ENCODE measurements around the gene SPAG6.
"Not testable (repeated sequence)": the region's sequence is repeated elsewhere in the genome, so short reads cannot be mapped to it uniquely, and the experiment has no call there.

The SPAG6 gene

DNA sequence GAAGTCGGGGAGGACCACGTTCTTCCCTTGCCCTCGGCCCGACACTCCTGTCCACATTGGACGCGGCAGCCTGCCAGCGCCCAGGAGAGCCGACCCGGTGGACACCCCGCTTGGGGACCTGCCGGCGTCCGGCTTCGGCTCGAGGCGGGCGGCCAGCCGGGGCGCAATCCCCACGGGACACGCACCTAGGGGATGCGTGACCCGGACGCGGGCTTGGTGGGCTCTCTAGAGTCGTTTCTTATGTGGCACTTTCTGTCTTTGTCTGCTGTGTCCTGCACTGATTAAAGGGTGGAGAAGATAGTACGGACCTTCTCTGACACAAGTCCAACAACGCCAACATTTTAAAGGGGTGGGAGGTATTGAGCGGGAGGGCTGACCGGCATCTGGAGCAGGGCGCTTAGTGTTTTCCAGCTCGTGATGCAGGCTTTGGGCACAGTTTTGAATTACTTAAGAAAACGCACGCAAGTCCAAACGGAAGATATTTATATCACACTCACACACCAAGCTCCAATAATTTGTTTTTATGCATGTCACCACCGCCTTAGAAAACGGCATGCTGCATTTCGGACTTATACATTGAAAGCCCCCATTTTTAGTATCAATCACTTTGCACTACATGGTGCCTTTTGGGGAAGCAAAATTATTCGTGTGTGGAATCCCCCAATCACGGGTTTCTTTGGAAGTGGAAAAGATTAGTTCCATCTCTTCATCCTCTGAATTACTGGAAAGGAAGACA lies 3.9 kb upstream of the SPAG6 start:
- DNase-seq (ENCODE audit: low read depth) = no peak

DNA sequence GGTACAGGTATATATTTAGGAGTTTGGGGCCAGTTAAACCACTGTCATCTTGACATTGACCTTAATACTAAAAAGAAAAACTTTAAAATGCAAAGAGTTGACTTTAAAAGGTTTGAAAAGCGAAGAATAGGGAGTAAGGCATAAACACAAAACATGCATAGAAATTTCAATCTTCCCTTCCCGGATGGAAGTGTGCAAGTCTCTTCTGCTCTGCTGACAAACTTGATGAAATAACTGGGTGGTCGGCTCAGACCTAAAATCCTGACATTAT lies 3.4 kb upstream of the SPAG6 start:
- DNase-seq (ENCODE audit: low read depth) = no peak

DNA sequence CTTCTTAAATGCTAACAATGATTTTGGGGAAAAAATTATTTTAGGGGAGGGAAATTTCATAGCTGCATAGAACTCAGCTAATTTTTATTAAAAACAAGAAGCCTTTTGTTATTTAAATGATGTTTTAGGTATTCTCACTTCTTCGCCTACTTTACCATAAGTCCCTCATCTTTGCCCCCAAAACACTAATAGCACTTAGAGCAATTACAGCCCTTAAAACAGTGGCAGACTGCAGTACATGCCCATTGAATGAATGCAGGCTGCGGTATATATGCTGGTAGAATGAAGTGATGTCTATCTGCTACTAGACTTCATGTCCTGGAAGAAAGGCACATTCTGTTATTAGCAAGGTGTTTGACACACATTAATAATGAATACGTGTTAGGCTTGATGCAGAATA lies 2.9 kb upstream of the SPAG6 start:
- DNase-seq (ENCODE audit: low read depth) = no peak

DNA sequence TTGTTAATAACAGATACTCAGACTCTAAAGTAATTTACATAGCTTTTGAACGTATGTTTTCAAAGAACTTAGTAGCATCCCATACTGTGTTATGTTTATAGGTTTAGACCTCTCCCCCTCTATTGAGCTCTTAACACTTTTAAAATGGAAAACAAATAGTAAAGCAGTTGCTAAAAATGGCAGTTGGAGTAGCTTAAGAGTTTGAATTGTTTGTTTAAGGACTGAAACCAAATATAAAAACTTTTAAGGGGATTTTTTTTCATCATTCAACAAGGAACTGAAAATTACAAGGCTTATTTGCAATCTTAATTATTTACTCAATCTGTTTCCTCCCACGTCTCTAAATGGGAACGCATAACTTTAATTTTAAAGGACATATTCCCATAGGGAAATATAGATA lies 1.6 kb upstream of the SPAG6 start:
- no peak for DNase-seq (ENCODE audit: low read depth)

DNA sequence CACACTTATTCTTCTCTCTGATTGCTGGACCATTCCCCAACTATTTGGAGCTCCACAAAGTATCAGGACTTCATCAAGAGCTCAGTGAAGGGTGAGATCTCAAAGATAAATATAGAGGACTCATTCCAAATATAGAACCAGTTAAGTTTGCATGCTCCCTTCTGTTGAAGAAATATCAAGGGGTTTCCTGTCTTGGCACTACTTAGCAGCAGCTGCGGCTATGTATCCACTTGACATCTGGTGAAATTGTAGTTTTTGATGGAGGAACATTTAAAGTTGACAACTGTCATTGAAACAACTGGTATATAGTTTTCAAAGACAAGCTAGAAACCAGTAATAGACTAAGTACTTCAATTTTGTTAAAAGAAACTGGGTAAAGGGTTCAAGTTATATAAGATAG lies 1.0 kb upstream of the SPAG6 start:
- DNase-seq (ENCODE audit: low read depth) = no peak

DNA sequence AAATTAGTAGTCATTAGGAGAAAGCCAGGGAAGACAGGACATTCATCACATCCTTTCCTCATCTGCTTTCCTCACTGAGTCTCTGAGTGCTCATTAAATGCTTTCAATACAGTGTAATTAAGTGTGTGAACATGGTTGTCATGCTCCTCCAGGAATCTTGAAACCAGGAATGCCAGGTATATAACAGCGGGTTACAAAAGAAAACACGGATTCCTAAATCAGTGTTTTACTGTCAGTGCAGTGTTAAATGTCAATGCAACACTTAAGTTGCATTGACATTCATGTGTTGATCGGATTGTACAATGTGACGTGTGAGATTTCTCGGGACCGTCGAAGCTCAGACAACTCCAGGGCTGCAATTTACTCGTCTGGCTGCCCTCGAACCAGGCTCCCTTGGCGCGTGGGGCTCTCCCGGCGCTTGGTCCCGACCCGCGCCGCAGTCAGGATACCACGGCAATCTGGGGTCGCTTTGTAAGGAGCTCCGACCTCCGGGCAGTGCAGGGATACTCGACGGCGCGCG lies 455 bp upstream of the SPAG6 start:
- no peak for DNase-seq (ENCODE audit: low read depth)

DNA sequence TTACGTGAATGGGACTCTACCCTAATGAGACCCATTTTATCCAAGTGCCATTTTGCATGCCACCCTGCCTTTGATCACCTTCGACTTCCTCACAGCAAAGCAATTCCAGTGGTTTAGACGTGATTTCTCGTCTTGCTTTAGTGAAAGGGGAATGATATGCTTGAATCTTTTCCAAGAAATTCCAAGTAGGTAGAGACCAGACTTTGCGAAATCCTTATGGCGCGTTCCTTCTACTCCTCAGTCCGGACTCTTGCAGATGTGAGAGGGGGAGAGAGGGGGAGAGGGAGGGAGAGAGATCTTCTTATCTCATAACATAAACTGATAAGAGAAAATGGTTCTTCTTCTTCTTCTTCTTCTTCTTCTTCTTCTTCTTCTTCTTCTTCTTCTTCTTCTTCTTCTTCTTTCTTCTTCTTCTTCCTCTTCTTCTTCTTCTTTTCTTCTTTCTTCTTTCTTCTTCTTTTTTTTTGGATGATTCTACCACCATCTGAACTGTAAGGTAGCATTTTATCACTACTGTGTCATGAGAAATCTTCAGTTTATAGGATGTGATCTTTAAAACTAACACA lies 883 bp downstream of the SPAG6 start:
- no peak for DNase-seq (ENCODE audit: low read depth)

DNA sequence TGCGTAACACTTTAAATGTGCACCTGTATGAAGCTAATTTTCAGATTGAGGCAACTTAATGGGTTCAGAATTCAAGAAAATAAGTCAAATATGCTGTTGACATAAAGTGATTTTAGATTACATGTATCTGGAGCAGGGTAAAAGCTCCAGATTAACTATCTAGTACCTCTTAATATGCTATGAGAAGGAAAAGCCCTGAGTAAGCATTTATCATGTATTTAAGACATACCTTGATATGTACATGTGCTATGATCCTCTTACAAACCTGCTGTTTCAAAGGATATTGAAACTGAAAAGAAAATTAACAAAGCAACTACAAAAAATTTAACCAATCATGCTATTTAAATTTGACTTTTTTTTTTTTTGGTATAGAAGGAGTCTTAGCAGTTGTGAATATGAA lies 4.5 kb downstream of the SPAG6 start:
- no peak for DNase-seq (ENCODE audit: low read depth)

DNA sequence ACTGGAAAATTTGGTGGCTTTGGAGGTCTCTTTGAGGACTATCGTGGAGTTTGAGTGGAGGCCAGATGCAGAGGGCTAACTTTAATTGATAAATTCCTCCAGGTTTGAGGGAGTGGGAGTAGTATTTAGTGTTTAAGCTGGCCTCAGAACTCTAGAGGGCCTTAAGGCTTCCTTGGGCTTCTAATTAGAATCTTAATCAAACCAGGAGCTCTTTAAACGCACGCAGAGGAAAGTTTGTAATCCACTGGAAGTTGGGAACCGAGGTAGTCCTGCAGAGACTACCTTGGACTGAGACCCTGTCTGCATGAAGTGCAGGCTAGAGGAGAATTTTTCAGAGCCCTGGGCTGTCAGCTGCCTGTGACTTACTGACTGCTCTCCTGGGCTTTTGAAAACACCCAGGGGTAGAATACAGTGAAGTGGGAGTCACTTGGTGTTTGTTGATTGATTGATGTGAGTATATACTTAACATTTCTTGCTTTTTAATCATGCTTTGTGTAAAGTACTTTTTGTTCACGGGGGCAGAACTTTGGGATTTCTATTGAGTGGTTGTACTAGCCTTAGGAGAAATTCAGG lies 5.9 kb downstream of the SPAG6 start:
- DNase-seq (ENCODE audit: low read depth) = no peak

DNA sequence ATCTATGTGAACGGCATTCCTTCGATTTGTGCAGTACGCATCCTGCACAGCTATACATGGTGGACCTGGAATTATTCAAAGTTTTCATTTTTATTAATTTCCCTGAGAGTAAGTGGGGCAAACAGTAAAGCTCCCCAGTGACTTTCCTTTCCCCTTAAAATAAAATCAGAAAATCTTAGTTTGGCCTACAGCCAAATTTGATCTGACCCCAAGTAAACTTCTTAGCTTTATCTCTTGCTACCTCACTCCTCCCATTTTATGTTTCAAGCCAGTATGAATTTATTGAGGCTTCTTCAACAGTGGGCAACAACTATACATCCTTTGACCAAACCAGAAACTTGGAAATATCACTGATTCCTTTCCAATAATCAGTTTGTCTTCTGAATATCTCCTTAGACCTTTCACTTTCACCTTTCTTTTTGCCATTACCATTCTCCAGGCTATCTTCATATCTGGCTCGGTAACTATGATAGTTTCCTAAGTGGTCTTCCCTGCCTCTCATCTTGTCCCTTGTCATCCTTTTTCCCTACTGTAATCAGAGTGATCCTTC lies 11.1 kb downstream of the SPAG6 start:
- no peak for DNase-seq (ENCODE audit: low read depth)

DNA sequence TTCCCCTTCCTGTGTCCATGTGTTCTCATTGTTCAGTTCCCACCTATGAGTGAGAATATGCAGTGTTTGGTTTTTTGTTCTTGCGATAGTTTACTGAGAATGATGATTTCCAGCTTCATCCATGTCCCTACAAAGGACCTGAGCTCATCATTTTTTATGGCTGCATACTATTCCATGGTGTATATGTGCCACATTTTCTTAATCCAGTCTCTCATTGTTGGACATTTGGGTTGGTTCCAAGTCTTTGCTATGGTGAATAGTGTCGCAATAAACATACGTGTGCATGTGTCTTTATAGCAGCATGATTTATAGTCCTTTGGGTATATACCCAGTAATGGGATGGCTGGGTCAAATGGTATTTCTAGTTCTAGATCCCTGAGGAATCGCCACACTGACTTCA lies 12.5 kb downstream of the SPAG6 start:
- DNase-seq (ENCODE audit: low read depth) = not testable (repeated sequence)

DNA sequence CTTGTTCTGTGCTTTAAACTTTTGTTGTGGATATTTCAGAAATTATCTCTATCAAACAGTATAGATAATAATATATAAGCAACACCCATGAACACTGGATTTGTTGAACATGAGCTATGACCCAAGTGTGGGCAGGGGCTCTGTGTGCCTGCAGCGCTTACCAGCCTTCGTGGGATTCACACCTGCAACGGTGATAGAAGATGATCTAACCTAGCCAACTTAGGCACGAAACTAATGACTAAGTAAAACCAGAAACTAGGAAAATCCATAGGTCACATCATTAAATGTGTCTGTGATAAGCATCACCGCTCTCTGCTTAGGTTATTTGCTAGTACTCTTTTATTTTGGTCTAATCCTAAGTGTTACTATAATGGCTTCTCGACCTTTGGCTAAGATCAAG lies 18.0 kb downstream of the SPAG6 start:
- DNase-seq (ENCODE audit: low read depth) = no peak

DNA sequence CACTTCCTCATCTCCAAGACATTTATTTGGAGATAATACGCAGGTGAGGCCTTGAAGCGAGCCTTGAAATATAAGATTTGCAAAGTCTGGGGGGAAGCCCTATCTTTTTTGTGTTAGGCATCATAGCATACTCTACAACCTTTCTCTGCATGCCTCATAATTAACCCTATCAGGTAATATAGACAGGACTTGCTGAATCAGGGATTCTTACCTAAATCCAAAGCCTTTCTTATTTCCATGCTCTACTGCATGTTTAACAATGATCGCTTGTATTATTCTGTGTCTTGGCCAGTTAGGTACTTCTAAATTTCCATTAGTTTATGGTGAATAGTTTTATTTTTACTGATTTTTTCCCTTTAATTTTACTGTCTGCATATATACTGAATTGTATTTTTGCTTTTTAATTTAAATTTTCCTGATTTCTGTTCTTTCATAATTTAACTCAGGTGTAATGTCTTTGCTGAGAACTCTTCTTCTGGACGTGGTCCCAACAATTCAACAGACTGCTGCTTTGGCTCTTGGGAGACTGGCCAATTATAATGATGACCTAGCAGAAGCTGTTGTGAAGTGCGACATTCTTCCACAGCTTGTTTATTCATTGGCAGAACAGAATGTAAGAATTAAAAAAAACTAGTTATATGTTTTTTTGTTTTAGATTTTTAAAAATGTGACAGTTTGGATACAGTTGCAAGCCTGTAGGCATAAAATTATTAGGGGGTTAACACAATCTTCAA lies 19.3 kb downstream of the SPAG6 start:
- DNase-seq (ENCODE audit: low read depth) = no peak

DNA sequence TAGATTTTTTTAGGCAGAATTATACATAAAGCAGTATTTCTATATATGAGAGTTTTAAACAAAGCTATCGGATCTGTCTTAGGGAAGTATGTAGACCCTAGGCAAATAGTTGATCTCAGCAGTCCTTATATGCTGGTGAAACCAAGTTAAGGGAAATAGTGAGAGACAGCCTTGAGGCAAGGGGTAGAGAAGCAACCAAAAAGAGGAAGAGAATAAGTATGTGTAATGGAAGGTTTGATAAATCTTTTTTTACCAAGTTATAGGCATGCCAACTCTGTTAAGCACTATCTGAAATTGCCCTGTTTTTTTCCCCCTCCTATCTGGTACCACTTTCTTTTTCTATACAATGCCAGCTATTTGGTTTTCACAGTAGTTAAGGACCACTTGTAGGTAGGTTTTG lies 19.9 kb downstream of the SPAG6 start:
- DNase-seq (ENCODE audit: low read depth) = no peak

DNA sequence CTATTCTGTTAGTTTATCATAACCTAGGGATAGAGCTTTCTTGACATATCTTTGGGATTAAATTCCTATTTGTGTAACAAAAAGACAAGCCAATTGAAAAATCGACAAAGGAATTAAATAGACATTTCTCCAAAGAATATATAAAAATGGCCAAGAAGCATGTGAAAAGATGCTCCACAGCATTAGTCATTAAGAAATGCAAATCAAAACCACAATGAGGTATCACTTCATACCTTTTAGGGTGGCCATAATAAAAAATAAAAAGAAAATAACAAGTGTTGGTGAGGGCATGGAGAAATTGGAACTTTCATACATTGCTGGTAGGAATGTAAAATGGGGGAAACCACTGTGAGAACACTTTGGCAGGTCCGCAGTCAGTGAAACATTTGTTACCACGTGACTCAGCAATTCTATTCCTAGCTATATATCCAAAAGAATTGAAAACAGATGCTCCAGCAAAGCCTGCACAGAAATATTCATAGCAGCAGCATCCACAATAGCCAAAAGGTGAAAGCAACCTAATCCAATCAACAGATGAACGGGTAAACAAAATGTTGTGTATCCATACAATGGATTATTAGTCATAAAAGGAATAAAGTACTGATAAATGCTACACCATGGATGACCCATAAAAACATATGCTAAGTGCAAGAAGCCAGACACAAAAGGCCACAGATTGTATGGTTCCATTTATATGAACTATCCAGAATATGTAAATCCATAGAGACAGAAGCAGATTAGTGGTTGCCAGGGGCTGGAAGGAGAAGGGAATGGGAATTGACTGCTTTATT lies 20.5 kb downstream of the SPAG6 start:
- DNase-seq (ENCODE audit: low read depth) = no peak

DNA sequence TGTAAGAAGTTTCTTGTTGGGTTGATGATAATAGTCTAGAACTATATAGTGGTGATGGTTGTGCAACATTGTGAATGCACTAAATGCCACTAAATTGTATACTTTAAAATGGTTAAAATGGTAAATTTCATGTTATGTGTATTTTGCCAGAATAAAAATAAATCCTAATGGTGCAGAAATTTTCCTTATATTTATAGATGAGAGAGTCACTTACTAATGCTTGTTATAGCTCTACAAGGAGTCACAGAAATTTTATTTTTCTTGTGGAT lies 21.1 kb downstream of the SPAG6 start:
- DNase-seq (ENCODE audit: low read depth) = no peak

DNA sequence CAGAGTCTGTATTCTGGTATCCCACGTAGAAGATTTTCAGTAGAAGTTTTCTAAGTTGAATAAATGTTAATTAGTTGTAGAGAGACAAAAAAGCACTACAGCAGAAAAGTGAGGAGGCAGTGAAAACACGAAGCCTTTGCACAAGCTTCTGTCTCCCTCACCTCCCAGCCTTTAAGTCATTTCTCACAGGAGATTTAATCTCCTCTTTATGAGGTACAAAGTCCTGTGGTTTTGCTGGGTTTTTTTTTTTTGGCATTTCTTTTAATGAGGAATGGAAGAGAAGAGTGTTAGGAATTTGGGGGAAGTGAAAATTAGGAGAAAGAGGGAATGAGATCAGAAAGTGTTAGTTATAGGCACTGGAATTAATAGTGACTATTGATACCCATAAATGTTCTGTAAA lies 21.5 kb downstream of the SPAG6 start:
- no peak for DNase-seq (ENCODE audit: low read depth)

DNA sequence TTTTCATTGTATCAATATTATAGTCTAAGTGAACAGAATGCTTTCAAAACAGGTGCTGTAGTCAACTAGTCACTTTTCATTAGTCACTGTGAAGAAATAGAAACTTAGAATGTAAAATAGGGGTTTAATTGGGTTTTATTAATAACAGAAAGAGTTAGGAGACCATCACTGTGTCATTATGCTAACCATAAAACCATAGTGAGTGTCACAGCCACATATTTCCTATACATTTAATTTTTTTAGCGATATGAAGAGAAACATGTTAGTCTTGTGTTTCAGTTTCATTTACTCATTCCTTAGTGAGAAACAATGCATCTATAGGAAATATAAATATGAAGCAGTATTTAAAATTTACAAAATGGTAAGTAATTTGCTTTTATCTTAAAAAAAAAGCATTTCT lies 22.2 kb downstream of the SPAG6 start:
- DNase-seq (ENCODE audit: low read depth) = no peak

DNA sequence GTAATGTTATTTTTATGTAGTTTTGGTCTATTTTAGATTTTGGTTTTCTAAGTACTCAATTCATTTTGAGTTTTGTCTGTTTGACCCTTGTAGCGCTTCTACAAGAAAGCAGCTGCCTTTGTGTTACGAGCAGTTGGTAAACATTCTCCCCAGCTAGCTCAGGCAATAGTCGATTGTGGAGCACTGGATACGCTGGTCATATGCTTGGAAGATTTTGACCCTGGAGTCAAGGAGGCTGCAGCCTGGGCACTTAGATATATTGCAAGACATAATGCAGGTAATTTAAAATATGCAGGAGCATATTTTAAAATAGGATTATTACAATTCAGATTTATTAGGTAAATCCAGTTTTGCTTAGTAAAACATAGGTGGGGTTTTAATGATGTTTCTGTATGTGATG lies 23.1 kb downstream of the SPAG6 start:
- DNase-seq (ENCODE audit: low read depth) = no peak

DNA sequence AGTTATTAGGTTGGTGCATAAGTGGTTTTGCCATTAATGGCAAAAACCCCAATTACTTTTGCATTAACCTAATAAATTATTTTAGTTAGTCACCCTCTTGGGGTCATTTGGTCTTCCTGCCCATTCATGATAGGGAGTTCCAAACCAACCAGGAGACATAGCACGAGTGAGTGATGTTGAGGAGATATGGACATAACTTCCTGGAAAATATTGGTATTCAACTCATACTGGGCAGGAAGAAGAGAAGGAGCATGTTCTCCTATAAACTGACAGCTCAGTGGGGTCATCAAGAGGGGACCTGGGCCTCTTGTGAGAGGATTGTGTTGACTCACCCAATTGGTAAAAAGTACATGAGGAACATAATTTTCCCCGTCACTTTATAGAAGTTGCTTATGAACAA lies 23.7 kb downstream of the SPAG6 start:
- DNase-seq (ENCODE audit: low read depth) = no peak

DNA sequence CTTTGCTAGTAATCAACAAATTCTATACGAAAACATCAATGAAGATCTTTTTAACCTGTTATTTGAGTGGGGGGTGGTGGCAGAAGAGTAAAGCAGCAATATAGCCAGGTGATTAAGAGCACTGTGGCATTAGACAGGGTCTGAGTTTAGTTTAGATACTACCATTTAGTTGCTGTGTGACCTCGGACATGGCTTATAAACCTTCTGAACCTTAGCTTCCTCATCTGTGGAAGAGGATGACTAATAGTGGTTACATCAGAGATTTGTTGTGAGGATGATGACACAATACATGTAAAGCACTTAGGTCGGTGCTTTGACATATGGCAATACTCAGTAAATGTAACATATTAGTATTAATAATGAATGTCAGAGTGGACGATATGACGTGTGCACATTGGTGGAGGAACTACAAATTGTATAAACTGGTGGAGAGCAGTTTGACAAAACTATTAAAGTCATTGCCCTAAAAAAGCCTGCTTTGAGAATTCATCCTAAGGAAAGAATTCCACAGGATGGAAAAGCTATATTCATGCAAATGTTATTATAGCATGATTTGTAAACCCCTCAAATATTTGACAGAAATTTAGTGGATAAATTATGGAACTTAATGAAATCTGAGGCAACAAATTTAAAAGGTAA lies 24.3 kb downstream of the SPAG6 start:
- no peak for DNase-seq (ENCODE audit: low read depth)

DNA sequence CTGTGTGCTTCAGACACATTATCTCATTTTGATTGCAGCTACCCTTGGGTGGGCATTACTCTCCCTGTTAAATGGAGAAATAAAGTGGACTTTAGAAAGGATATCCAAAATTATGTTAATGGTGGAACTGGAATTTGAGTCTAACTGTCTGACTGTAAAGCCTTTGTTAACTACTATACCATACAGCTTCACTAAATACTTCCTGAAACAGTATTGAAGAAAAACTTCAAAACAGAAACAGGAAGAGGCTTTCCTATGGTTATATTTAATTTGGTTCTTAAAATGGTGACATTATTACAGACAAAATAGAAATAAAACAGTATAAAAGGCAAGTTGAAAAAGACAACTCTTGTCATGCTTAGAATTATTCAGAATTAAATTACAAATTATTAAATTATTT lies 25.0 kb downstream of the SPAG6 start:
- DNase-seq (ENCODE audit: low read depth) = no peak

All from activated T-helper 1 cell treated with Interleukin-2 at 50 U/mL for 16 hours (primary cell).